ENCODE data around the gene ACADS. TPM values are rescaled to one million over a fixed set of nuclear protein-coding genes. Genes with fewer than 3 reads are reported as not detected.
A peak's percentile ranks its signal among the peaks of the same experiment; 100 is the strongest.

The ACADS gene
- total RNA-seq, 1 experiment from 2014 or later = 12.5 TPM

GRCh38 chr12:120724720-120725119 lies 906 bp upstream of the ACADS start:
- peak overlapping the region; percentile 26 for H3K27ac Mint-ChIP-seq (ENCODE audit: unreplicated experiment)
- intact Hi-C loops (cut with micrococcal nuclease; ENCODE audit: unreplicated experiment) = loop anchor here (5.0 kb wide), 1 partner anchor 142 kb away; the partner anchor contains the start of gene POP5
- CTCF ChIA-PET = no interaction called here
- peaks cover 1% of the 10 kb centered on the region; the same call in 1 of the 2 replicates for H3K4me1 ChIP-seq
- H3K9me3 ChIP-seq = no peaks in the 10 kb centered on the region
- H3K27me3 Mint-ChIP-seq (ENCODE audit: insufficient read depth, unreplicated experiment) = no peaks in the 10 kb centered on the region
- peaks cover 8% of the 10 kb centered on the region for H3K4me1 Mint-ChIP-seq (ENCODE audit: low read depth, unreplicated experiment)
- TF ChIP-seq, protein P1, sequence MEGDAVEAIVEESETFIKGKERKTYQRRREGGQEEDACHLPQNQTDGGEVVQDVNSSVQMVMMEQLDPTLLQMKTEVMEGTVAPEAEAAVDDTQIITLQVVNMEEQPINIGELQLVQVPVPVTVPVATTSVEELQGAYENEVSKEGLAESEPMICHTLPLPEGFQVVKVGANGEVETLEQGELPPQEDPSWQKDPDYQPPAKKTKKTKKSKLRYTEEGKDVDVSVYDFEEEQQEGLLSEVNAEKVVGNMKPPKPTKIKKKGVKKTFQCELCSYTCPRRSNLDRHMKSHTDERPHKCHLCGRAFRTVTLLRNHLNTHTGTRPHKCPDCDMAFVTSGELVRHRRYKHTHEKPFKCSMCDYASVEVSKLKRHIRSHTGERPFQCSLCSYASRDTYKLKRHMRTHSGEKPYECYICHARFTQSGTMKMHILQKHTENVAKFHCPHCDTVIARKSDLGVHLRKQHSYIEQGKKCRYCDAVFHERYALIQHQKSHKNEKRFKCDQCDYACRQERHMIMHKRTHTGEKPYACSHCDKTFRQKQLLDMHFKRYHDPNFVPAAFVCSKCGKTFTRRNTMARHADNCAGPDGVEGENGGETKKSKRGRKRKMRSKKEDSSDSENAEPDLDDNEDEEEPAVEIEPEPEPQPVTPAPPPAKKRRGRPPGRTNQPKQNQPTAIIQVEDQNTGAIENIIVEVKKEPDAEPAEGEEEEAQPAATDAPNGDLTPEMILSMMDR (IDR thresholded peaks at IDR 0.05; ENCODE audit: insufficient read depth in 1 of 2, low read depth in 1 of 2, low read length in 1 of 2, severe bottlenecking in 1 of 2, unreplicated experiment in 1 of 2) = no peak
- H3K9me3 Mint-ChIP-seq (ENCODE audit: unreplicated experiment) = no peaks in the 10 kb centered on the region
- H3K36me3 ChIP-seq (ENCODE audit: control insufficient read depth, insufficient read depth, low read length) = peaks cover 9% of the 10 kb centered on the region
- peaks cover 40% of the 10 kb centered on the region for H3K36me3 Mint-ChIP-seq (ENCODE audit: insufficient read depth, unreplicated experiment)
- no peaks in the 10 kb centered on the region for H3K27me3 ChIP-seq (replicated peaks; ENCODE audit: control insufficient read depth, insufficient read depth, low read length)
- no TSS peak for BruUV-seq (replicated peaks)
- H3K4me3 Mint-ChIP-seq (ENCODE audit: unreplicated experiment) = peak overlapping the region; percentile 72
- POLR2A ChIA-PET = no interaction called here
- no peak for DNase-seq
- H3K4me3 ChIP-seq (ENCODE audit: low read depth, low read length) = no peak overlapping the region

DNA sequence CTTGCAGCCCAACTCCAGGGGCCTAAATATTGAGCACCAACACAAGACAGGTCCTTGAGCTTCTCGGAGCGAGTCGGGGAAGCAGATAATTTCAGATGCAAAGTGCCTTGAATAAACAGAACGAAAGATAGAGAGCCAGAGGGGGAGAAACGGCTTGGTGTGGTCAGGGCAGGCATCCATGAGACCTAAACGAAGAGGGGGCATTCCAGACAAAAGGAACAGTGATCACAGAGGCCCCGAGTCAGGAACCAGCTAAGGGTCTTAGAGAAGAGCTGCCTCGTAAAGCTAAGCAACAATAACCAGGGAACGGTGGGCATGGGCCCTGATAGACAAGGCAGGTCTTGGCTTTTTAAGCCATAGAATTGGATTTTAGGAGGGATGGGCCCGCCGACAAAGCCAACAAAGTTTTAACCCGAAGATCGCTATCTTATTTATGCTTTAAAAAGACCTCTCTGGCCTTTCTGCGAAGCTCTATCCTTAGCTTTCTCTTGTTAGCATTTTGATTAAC lies 421 bp upstream of the ACADS start:
- Histone ChIP-seq H3K4me3 (ENCODE audit: low read depth, low read length) (peak overlapping the region; percentile 63), H3K9me3 (no peaks in the 10 kb centered on the region), H3K27me3 (replicated peaks; ENCODE audit: control insufficient read depth, insufficient read depth, low read length) (no peaks in the 10 kb centered on the region), H3K4me1 (no peaks in the 10 kb centered on the region), H3K36me3 (ENCODE audit: control insufficient read depth, insufficient read depth, low read length) (peaks cover 9% of the 10 kb centered on the region)
- POLR2A ChIA-PET = interaction anchor here (0.5 kb wide), 1 partner anchor 22 kb away, joined by 3 read pairs; no protein-coding TSS in a partner anchor
- CTCF ChIA-PET = no interaction called here
- BruUV-seq (replicated peaks) = no TSS peak
- Mint-ChIP-seq H3K27me3 (ENCODE audit: insufficient read depth, unreplicated experiment) (no peaks in the 10 kb centered on the region), H3K27ac (ENCODE audit: unreplicated experiment) (peak overlapping the region; percentile 26), H3K9me3 (ENCODE audit: unreplicated experiment) (no peaks in the 10 kb centered on the region), H3K4me1 (ENCODE audit: low read depth, unreplicated experiment) (peaks cover 8% of the 10 kb centered on the region), H3K36me3 (ENCODE audit: insufficient read depth, unreplicated experiment) (peaks cover 38% of the 10 kb centered on the region), H3K4me3 (ENCODE audit: unreplicated experiment) (peak overlapping the region; percentile 72)
- DNase-seq = no peak
- TF ChIP-seq, protein P1 (IDR thresholded peaks at IDR 0.05; ENCODE audit: insufficient read depth in 1 of 2, low read depth in 1 of 2, low read length in 1 of 2, severe bottlenecking in 1 of 2, unreplicated experiment in 1 of 2) = no peak
- intact Hi-C loops (cut with micrococcal nuclease; ENCODE audit: unreplicated experiment) = loop anchor here (5.0 kb wide), 1 partner anchor 143 kb away; the partner anchor contains the start of gene POP5

- Mint-ChIP-seq H3K4me1 (ENCODE audit: low read depth, unreplicated experiment) (peaks cover 8% of the 10 kb centered on the region), H3K9me3 (ENCODE audit: unreplicated experiment) (no peaks in the 10 kb centered on the region), H3K27me3 (ENCODE audit: insufficient read depth, unreplicated experiment) (no peaks in the 10 kb centered on the region), H3K27ac (ENCODE audit: unreplicated experiment) (peak overlapping the region; percentile 26), H3K36me3 (ENCODE audit: insufficient read depth, unreplicated experiment) (peaks cover 36% of the 10 kb centered on the region), H3K4me3 (ENCODE audit: unreplicated experiment) (peak overlapping the region; percentile 72)
- no peak for DNase-seq
- Histone ChIP-seq H3K9me3 (no peaks in the 10 kb centered on the region), H3K4me1 (no peaks in the 10 kb centered on the region), H3K27me3 (replicated peaks; ENCODE audit: control insufficient read depth, insufficient read depth, low read length) (no peaks in the 10 kb centered on the region), H3K36me3 (ENCODE audit: control insufficient read depth, insufficient read depth, low read length) (peaks cover 4% of the 10 kb centered on the region), H3K4me3 (ENCODE audit: low read depth, low read length) (peak overlapping the region; percentile 63)
- intact Hi-C loops (cut with micrococcal nuclease; ENCODE audit: unreplicated experiment) = loop anchor here (5.0 kb wide), 1 partner anchor 144 kb away; the partner anchor contains the start of gene POP5
- CTCF ChIA-PET = no interaction called here
- TF ChIP-seq, protein P1 (IDR thresholded peaks at IDR 0.05; ENCODE audit: insufficient read depth in 1 of 2, low read depth in 1 of 2, low read length in 1 of 2, severe bottlenecking in 1 of 2, unreplicated experiment in 1 of 2) = no peak
- no TSS peak for BruUV-seq (replicated peaks)
- POLR2A ChIA-PET = no interaction called here
These were observed 826 bp downstream of the ACADS start for GRCh38 chr12:120726510-120726793.

Data from Caco-2 (cell line).